WTC11 (cell line): ENCODE results near the gene PARVB.

Experiments used
- ETV6 ChIP-seq: sonication (generic); formaldehyde crosslinking; IDR thresholded peaks from 2 replicates; pipeline ENCODE4 v1.8.1; 2022; ENCODE audit warnings: mild to moderate bottlenecking, missing genetic modification reagents
- USF2 ChIP-seq: sonication (generic); formaldehyde crosslinking; IDR thresholded peaks from 2 replicates; pipeline ENCODE4 v1.8.1; 2023; ENCODE audit warnings: mild to moderate bottlenecking, missing genetic modification reagents, moderate library complexity

DNA sequence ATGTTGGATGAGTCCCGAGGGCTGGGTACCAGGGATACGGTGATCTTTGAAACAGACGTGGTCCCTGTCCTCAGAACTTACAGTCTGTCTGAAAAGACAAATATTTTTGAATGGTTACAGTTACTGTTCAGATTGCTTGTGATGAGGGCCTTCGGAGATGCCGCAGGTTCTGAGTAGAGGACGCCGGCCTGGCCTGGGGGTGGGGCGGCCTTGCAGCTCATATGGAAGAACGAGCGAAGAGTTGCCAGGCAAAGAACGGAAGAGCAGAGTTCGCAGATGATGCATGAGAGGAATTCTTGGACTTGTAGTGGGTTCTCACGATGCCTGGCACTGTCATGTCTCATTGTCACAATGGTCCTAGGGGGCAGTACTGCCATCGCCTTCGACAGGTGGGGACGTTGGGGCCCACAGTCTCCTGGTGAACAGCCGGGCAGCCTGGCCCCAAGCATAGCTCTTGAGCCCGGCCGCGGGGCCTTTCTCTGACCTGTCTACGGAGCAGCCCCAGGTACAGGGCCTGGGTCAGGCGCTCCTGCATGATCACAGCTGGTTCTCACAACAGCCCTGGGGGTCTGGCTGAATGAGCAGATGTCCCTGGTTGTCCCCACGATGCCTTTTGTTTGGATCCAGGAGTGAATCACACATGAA, 95.7 kb downstream of the PARVB start:
- TF ChIP-seq ETV6 (CRISPR knock-in tag) (no peak), USF2 (no peak)
